Fibroblast of skin of left quadriceps (primary cell): ENCODE results near the gene LFNG.

Source experiments
- DNase-seq, 2 experiments: peaks; one replicate each; pipeline ENCODE4 v3.0.0-alpha.2; 2013; ENCODE audit warnings: low read depth in 2 of 2

Gene LFNG

GRCh38 chr7:2484868-2485267 is 34.7 kb upstream of the LFNG start:
- no peak for DNase-seq

DNA sequence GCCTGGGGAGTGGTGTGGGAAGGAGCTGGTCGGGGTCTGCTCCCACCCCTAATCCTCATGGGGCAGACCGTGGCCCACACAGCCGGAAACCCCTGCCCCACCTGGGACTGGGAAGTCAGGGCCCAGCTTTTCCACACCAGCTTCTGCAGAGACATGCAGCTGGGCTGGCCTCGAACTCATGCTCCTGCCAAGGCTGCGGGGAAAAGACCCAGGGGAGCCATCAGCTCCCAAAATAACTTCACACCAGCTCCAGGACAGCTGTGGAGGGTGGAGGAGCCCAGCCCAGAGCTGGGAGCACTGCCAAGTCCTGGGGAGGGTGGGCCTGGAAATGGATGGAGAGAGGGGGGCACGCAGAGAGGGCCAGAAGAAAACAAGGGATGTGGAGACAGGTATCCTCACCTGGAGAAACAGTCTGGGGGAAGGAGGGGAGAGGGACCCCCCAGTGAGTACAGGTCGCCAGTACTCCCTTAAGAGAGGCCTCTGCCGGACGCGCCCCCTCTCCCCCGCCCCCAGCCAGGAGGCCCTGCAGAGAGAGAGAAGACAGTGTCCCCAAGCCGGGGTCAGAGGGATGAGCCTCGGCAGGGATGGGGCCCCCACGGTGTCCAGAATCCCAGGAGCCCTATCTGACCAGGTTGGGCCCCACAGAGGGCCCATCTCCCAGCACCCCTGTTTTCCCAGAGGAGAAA is 31.8 kb upstream of the LFNG start:
- peak; percentile 26 to 27 for DNase-seq

GRCh38 chr7:2488272-2488645 is 31.3 kb upstream of the LFNG start:
- DNase-seq: no peak

DNA sequence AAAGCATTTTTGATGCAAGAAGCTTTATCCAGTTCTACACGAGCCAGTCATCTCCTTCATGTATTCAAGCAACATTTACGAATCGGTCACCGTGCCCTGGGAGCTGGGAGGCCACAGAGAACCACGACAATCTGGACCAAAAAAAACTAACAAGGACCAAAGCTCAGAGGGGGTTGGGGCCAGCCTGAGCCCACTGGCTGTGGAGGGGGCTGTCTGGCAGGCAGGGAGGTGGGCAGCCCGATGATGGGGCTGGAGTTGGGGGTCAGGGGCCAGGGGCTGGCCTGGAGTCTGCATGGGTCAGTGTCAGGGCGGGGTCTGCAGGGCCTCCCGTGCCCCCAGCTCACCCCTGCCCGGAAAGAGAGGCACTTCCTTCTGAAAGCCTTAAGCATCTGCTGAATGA is 30.9 kb upstream of the LFNG start:
- DNase-seq: no peak

GRCh38 chr7:2490181-2490651 is 29.4 kb upstream of the LFNG start:
- no peak for DNase-seq

DNA sequence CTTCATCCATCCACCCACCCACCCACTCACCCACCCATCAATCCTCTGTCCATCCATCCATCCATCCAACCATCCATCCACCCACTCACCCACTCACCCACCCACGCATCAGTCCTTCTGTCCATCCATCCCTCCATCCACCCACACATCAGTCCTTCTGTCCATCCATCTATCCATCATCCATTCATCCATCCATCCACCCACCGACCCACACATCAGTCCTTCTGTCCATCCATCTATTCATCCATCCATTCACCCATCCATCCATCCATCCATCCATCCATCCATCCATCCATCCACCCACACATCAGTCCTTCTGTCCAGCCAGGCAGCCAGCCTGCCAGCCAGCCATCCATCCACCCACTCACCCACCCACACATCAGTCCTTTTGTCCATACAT is 27.5 kb upstream of the LFNG start:
- no peak for DNase-seq

DNA sequence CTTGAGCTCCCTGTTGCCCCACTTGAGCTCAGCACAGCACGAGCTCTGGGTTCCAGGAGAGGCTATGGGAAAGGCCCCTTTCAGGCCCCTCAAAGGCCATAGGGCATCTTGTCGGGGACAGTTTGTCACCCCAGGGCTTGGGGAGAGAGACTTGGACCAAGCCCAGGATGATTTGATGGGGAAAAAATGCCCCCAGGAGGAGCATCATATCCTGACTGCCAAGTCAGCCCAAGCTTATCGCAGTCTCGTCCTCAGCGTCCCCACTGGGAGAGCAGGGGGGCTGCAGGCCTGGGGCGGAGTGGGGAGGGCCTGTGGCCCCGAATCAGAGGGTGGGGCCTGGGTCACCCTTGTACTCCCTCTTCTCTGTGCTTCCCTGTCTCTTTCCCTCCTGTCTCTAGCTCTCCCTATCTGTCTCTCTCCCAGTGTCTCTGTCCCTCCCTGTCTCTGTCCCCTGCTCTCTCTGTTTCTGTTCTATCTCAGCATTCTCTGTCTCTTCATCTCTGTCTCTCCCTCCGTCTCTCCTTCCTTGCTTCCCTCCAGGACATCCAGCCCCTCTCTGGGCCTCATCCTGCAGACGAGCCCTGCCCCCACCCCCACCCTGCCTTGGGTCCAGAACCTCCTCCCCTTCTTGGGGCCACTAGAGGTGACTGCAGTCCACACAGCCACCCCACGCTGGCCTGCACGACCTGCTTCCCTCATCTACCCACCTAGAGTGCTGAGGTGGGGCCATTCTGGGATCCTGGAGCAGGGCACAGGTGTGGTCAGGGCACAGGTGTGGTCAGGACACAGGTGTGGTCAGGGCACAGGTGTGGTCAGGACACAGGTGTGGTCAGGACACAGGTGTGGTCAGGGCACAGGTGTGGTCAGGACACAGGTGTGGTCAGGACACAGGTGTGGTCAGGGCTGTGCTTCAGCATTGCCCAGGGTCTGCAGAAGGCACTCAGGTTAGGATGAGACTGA is 26.1 kb upstream of the LFNG start:
- no peak for DNase-seq

- no peak for DNase-seq
These were observed 25.1 kb upstream of the LFNG start for GRCh38 chr7:2494191-2495130.

DNA sequence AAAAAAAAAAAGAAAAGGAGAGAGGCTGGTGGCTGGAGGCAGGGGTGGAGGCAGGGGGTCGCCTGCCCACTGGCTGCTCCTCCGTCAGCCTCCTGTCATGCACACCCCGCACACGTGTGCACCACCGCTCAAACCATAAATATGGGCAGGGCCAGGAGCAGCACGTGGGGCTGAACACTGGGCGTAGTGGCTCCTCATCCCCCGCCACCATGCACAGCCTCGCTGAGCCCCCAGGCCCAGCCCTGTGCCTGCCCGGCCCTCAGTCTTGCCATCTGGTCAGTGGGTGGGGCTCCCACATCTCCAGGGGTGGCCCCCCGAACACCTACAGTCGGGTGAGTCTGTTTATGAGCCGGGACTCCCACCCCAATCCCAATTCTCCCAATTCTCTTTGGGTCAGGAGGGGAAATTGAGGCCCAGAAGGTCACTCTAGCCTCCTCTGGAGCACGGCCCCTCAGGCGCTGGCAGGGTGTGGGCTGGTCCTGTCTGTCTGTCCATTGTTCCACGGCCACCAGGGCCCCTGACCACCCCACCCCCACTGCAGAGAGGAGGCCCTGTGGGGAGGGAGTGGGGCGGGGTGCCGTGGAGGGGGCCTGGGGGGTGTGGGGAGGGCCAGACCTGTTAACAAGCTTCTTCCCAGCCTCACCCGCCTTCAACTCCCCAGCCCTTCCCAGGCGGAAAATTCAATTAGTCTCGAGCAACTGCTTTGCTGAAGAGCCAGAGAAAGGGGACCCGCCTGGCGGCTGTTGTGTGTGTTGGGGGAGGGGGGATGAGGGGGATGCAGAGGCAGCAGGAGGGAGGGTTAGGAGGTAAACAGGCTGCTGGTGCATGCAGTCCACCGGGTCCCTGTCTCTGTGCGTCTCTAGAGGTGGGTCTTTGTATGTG is 23.9 kb upstream of the LFNG start:
- DNase-seq: no peak

DNA sequence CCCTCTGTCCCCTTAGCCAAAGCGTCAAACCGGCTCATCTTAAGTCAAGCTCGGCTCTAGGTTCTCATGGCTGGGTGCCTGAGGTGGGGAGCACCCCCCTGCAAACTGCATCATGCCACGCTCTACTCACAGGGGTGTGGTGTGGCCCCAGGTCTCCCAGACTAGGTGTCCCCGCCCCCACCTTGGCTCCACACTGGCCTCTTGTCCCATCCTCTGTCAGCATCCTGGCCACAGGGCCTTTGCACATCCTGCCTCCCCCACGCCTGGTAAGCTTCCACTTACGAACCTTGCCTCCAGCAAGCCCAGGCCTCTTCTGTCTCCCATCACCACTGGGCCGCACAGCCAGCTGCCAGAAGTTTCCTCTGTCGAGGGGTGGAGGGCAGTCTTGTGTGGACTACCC is 23.2 kb upstream of the LFNG start:
- DNase-seq: no peak

- DNase-seq: no peak
These were observed 22.5 kb upstream of the LFNG start for GRCh38 chr7:2497065-2497464.

DNA sequence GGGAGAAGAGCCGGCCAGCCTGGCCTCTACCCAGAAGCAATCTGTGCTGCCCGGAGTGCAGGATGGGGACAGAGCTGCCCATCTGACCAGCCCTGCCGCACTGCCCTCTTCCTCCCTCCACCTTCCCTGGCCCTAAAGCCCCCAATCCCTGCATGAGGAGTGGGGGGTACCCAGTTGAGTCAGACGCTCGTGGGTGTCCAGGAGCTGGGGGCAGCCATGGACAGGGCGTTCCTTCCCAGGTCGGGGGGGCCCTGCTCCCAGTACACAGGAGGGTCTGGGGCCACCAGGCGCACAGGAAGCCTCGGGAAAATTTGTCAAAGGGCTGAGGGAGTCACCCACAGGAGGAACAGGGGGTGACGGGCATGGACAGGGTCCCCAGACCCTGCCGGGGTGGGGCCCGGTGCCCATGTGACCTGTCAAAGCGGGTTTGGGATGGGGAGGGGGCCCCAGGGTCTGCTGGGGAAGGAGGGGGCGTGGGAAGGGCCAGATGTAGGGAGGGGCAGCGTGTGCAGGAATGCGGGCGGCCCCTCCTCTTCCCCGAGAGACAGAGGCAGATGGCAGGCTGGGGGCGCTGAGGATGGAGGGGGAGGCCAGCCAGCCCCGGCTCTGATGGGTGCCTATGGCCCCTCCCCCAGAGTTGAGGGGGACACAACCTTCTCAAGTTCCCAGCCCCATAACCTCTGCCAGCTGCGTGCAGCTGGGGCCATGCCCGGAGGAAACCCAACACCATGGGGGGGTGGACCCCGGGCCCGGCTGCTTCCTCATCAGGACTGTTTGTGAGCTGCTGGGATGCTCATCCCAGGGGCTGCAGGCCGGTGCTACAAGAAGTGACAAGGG is 21.9 kb upstream of the LFNG start:
- no peak for DNase-seq

- DNase-seq: no peak
These were observed 20.9 kb upstream of the LFNG start for GRCh38 chr7:2498708-2499107.

DNA sequence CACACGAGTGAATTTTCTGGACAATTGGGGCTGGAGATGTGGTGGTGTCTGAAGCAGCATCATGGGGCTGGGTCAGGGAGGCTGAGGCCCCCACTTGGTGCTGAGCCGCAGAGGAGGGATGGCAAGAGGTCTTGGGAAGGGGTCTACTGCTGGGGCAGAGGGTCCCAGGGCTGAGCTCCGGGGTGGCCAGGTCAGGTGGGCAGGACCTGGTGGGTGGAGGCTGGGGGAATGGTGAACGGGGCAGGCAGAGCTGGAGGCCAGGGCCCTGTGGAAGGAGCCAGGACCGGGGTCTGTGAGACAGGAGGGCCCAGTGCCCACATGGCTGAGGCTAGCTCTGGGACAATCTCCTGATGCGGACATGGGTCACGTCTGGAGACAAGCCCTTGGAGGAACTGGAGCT is 20.4 kb upstream of the LFNG start:
- DNase-seq: no peak

GRCh38 chr7:2499719-2500430 is 19.7 kb upstream of the LFNG start:
- no peak for DNase-seq

- no peak for DNase-seq
These were observed 18.9 kb upstream of the LFNG start for GRCh38 chr7:2500701-2501100.

GRCh38 chr7:2501947-2502646 is 17.5 kb upstream of the LFNG start:
- no peak for DNase-seq

DNA sequence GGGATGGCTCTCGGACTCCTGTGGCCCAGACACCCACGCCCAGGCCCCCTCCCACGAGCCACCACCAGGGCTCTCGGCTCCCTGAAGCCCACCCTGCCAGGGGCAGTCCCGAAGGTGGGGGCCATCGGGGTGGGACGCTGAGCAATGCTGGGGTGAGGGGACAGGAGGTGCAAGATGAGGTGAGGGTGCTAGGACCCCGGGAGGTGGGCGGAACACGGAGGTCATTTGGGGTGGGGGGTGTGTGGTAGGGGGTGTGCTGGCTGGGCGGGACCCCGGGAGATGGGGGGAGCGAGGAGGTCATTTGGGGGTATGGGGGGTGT is 17.0 kb upstream of the LFNG start:
- no peak for DNase-seq
